SU-DHL-6 (cell line): ENCODE measurements around the gene CAPZA1.

Source experiments
- EZH2phosphoT487 ChIP-seq: fragments of 200-600 bp; sonication (generic), shearing (Covaris generic); conservative IDR thresholded peaks from 2 replicates; pipeline ENCODE4 v1.6.1; 2018; ENCODE audit warnings: mild to moderate bottlenecking, antibody characterized with exemption, low read length, moderate library complexity, mixed read lengths
- TF ChIP-seq, protein P1 (sequence below): fragments of 200-600 bp; sonication (generic); IDR thresholded peaks from one replicate; pipeline ENCODE4 v1.5.1; 2017; ENCODE audit warnings: antibody characterized with exemption, mild to moderate bottlenecking, low read length, moderate library complexity; ENCODE audit not compliant: insufficient read depth, poor library complexity, severe bottlenecking

GRCh38 chr1:112710159-112710558 is 90.5 kb downstream of the CAPZA1 start:
- TF ChIP-seq, protein P1, sequence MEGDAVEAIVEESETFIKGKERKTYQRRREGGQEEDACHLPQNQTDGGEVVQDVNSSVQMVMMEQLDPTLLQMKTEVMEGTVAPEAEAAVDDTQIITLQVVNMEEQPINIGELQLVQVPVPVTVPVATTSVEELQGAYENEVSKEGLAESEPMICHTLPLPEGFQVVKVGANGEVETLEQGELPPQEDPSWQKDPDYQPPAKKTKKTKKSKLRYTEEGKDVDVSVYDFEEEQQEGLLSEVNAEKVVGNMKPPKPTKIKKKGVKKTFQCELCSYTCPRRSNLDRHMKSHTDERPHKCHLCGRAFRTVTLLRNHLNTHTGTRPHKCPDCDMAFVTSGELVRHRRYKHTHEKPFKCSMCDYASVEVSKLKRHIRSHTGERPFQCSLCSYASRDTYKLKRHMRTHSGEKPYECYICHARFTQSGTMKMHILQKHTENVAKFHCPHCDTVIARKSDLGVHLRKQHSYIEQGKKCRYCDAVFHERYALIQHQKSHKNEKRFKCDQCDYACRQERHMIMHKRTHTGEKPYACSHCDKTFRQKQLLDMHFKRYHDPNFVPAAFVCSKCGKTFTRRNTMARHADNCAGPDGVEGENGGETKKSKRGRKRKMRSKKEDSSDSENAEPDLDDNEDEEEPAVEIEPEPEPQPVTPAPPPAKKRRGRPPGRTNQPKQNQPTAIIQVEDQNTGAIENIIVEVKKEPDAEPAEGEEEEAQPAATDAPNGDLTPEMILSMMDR = no peak
- TF ChIP-seq EZH2phosphoT487 = no peak
